ENCODE results near the gene PI4KB. TPM values are rescaled to one million over a fixed set of nuclear protein-coding genes. Genes with fewer than 3 reads are reported as not detected.

Gene PI4KB
- total RNA-seq, 1 experiment from 2014 or later = 62.8 TPM

- TF ChIP-seq EZH2 (IDR thresholded peaks at IDR 0.05; ENCODE audit: borderline replicate concordance, low read depth, low read length, poor library complexity, severe bottlenecking) = no peak
- TF ChIP-seq CTCF (conservative IDR thresholded peaks at IDR 0.05; ENCODE audit: low read depth, low read length) = no peak
- Histone ChIP-seq H3K4me3 (ENCODE audit: low read depth, low read length, poor library complexity, severe bottlenecking) (no peak overlapping the region), H3K27ac (ENCODE audit: low read depth, low read length, poor library complexity, severe bottlenecking) (no peak overlapping the region), H3K27me3 (replicated peaks; ENCODE audit: insufficient read depth, low read depth, low read length, poor library complexity) (no peaks in the 10 kb centered on the region), H3K36me3 (ENCODE audit: insufficient read depth, low read length, poor library complexity, severe bottlenecking) (peaks cover 46% of the 10 kb centered on the region), H3K9me3 (ENCODE audit: low read depth, low read length, poor library complexity, severe bottlenecking) (no peaks in the 10 kb centered on the region), H3K4me1 (ENCODE audit: insufficient read depth, low read length, poor library complexity, severe bottlenecking) (no peaks in the 10 kb centered on the region)
- no TSS peak for BruUV-seq (replicated peaks)
- ChIA-PET CTCF (no interaction called here), POLR2A (ENCODE audit: low non-redundant PET) (no interaction called here)
- intact Hi-C loops (cut with micrococcal nuclease; ENCODE audit: unreplicated experiment) = no loop called here
- DNase-seq (ENCODE audit: low spot score) = no peak
Observed at GRCh38 chr1:151286619-151287340, 40.4 kb downstream of the PI4KB start.

- peak overlapping the region; percentile 42 for H3K27ac ChIP-seq (ENCODE audit: low read depth, low read length, poor library complexity, severe bottlenecking)
- H3K4me3 ChIP-seq (ENCODE audit: low read depth, low read length, poor library complexity, severe bottlenecking) = peak overlapping the region; percentile 95
- H3K27me3 ChIP-seq (replicated peaks; ENCODE audit: insufficient read depth, low read depth, low read length, poor library complexity) = no peaks in the 10 kb centered on the region
- CTCF ChIA-PET = no interaction called here
- DNase-seq (ENCODE audit: low spot score) = no peak
- TF ChIP-seq EZH2 (IDR thresholded peaks at IDR 0.05; ENCODE audit: borderline replicate concordance, low read depth, low read length, poor library complexity, severe bottlenecking) (no peak), CTCF (conservative IDR thresholded peaks at IDR 0.05; ENCODE audit: low read depth, low read length) (no peak)
- H3K4me1 ChIP-seq (ENCODE audit: insufficient read depth, low read length, poor library complexity, severe bottlenecking) = peaks cover 3% of the 10 kb centered on the region
- intact Hi-C loops (cut with micrococcal nuclease; ENCODE audit: unreplicated experiment) = loop anchor here (5.0 kb wide), 1 partner anchor 63 kb away; the partner anchor contains the start of gene RFX5
- POLR2A ChIA-PET (ENCODE audit: low non-redundant PET) = interaction anchor here (0.5 kb wide), 1 partner anchor 43 kb away, joined by 14 read pairs; no protein-coding TSS in a partner anchor
- no TSS peak for BruUV-seq (replicated peaks)
- H3K9me3 ChIP-seq (ENCODE audit: low read depth, low read length, poor library complexity, severe bottlenecking) = no peaks in the 10 kb centered on the region
- peaks cover 34% of the 10 kb centered on the region for H3K36me3 ChIP-seq (ENCODE audit: insufficient read depth, low read length, poor library complexity, severe bottlenecking)
Observed at GRCh38 chr1:151284013-151284577, 43.1 kb downstream of the PI4KB start.

- BruUV-seq (replicated peaks) = no TSS peak
- TF ChIP-seq EZH2 (IDR thresholded peaks at IDR 0.05; ENCODE audit: borderline replicate concordance, low read depth, low read length, poor library complexity, severe bottlenecking) = no peak
- TF ChIP-seq CTCF (conservative IDR thresholded peaks at IDR 0.05; ENCODE audit: low read depth, low read length) = no peak
- DNase-seq (ENCODE audit: low spot score) = peak; percentile 26
Observed at GRCh38 chr1:151282883-151283725, 44.1 kb downstream of the PI4KB start.

More at GRCh38 chr1:151282883-151283725, 44.1 kb downstream of the PI4KB start:
- Histone ChIP-seq H3K9me3 (ENCODE audit: low read depth, low read length, poor library complexity, severe bottlenecking) (no peaks in the 10 kb centered on the region), H3K36me3 (ENCODE audit: insufficient read depth, low read length, poor library complexity, severe bottlenecking) (peaks cover 25% of the 10 kb centered on the region), H3K27me3 (replicated peaks; ENCODE audit: insufficient read depth, low read depth, low read length, poor library complexity) (no peaks in the 10 kb centered on the region), H3K27ac (ENCODE audit: low read depth, low read length, poor library complexity, severe bottlenecking) (peak overlapping the region; percentile 99), H3K4me3 (ENCODE audit: low read depth, low read length, poor library complexity, severe bottlenecking) (peak overlapping the region; percentile 95), H3K4me1 (ENCODE audit: insufficient read depth, low read length, poor library complexity, severe bottlenecking) (peaks cover 3% of the 10 kb centered on the region)
- CTCF ChIA-PET = no interaction called here
- POLR2A ChIA-PET (ENCODE audit: low non-redundant PET) = no interaction called here
- intact Hi-C loops (cut with micrococcal nuclease; ENCODE audit: unreplicated experiment) = loop anchor here (5.0 kb wide), 1 partner anchor 64 kb away; the partner anchor contains the start of gene RFX5
